GM06990 (cell line): ENCODE results near the gene MAP3K13.

Experiments used
- DNase-seq: peaks from one replicate; pipeline ENCODE4 v3.0.0-alpha.2; 2011; ENCODE audit not compliant: insufficient read length; ENCODE audit errors: extremely low read depth
- H3K27me3 ChIP-seq: replicated peaks from 2 replicates; pipeline ENCODE4 v1.6.0; 2011; ENCODE audit warnings: low read length; ENCODE audit not compliant: control insufficient read depth, insufficient read depth
- H3K36me3 ChIP-seq: 2 replicates; pipeline ENCODE4 v1.5.1; 2011; ENCODE audit warnings: low read length; ENCODE audit not compliant: control insufficient read depth, insufficient read depth
- H3K4me3 ChIP-seq: replicated peaks from 2 replicates; pipeline ENCODE4 v1.5.1; 2011; ENCODE audit warnings: low read depth, mild to moderate bottlenecking, control low read depth, low read length
- CTCF ChIP-seq: IDR thresholded peaks from 2 replicates; pipeline ENCODE4 v1.5.1; 2011; ENCODE audit warnings: low read length, control low read depth, mild to moderate bottlenecking, inconsistent platforms; ENCODE audit not compliant: insufficient read depth, poor library complexity, severe bottlenecking

The MAP3K13 gene

DNA sequence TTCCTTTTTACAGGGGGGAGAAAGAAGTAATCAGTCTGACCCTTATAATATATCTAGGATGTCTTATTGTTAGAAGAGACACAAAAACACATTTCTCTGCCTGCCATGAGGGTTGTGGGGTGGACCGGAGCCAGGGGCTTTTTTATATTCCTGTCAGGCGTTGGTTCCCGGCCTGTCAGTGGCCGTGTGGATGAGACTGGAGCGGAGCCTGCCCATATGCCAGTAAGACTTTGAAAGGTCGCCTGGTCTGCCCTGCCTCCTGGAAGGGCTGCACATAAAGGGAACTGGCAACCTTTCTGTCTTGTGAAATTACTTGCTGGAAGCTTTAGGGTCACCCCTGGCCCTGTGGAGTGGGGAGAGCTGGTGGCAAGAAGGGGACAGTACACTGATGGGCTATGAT, 34.7 kb downstream of the MAP3K13 start:
- H3K4me3 ChIP-seq = no peak overlapping the region
- TF ChIP-seq CTCF = no peak
- H3K27me3 ChIP-seq = no peaks in the 10 kb centered on the region
- no peak for DNase-seq
- H3K36me3 ChIP-seq = no peaks in the 10 kb centered on the region

GRCh38 chr3:185399737-185400667, 37.1 kb downstream of the MAP3K13 start:
- Histone ChIP-seq H3K4me3 (no peak overlapping the region), H3K27me3 (no peaks in the 10 kb centered on the region), H3K36me3 (no peaks in the 10 kb centered on the region)
- no peak for DNase-seq
- TF ChIP-seq CTCF = no peak

GRCh38 chr3:185400866-185401265, 37.9 kb downstream of the MAP3K13 start:
- DNase-seq = no peak
- Histone ChIP-seq H3K4me3 (no peak overlapping the region), H3K36me3 (no peaks in the 10 kb centered on the region), H3K27me3 (no peaks in the 10 kb centered on the region)
- TF ChIP-seq CTCF = no peak

GRCh38 chr3:185401319-185401955, 38.5 kb downstream of the MAP3K13 start:
- Histone ChIP-seq H3K36me3 (no peaks in the 10 kb centered on the region), H3K27me3 (no peaks in the 10 kb centered on the region), H3K4me3 (no peak overlapping the region)
- DNase-seq = no peak
- TF ChIP-seq CTCF = no peak

GRCh38 chr3:185402561-185402960, 39.6 kb downstream of the MAP3K13 start:
- TF ChIP-seq CTCF = no peak
- no peak overlapping the region for H3K4me3 ChIP-seq
- no peaks in the 10 kb centered on the region for H3K36me3 ChIP-seq
- no peaks in the 10 kb centered on the region for H3K27me3 ChIP-seq
- DNase-seq = no peak
